ENCODE results near the gene DARS2.

The DARS2 gene

DNA sequence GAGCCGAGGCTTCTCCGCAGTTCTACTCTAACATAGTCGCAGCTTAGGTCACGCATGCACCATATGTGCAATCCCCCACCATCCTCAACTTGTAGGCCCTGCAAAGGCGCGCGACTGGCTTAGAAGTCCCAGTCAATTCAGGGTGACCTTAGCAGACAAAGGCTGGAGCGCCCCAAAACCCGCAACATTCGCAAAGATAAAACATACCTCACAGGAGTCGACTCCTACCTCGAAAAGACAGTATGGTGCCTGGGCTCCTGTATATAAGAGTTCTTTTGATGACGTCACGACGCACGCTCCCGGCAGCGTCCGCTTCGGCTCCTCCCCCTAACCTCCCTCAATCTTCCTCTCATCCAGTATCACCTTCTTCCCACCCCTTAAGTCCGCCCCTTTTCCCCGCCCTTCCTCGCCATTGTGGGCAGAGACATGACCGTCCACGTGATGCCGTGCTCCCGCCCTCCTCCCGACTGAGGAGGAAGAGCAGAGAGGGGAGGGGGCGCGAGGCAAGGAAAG, 43.3 kb downstream of the DARS2 start, which contains the start of gene GAS5:
TSS of gene GAS5 (minus strand) at position 237 of the 513 bp plus-strand sequence.
- Histone ChIP-seq H3K4me3 (replicated peaks; ENCODE audit: low read depth, low read length) (peak within 1 kb of the TSS; percentile 87), H3K36me3 (ENCODE audit: control insufficient read depth, insufficient read depth, low read length) (peaks cover 10% of the 10 kb centered on the region), H3K27me3 (replicated peaks; ENCODE audit: control insufficient read depth, insufficient read depth, low read length) (no peaks in the 10 kb centered on the region)
- DNase-seq (ENCODE audit: extremely low read depth, insufficient read length), result peak; percentile 97
- TF ChIP-seq, protein P1, sequence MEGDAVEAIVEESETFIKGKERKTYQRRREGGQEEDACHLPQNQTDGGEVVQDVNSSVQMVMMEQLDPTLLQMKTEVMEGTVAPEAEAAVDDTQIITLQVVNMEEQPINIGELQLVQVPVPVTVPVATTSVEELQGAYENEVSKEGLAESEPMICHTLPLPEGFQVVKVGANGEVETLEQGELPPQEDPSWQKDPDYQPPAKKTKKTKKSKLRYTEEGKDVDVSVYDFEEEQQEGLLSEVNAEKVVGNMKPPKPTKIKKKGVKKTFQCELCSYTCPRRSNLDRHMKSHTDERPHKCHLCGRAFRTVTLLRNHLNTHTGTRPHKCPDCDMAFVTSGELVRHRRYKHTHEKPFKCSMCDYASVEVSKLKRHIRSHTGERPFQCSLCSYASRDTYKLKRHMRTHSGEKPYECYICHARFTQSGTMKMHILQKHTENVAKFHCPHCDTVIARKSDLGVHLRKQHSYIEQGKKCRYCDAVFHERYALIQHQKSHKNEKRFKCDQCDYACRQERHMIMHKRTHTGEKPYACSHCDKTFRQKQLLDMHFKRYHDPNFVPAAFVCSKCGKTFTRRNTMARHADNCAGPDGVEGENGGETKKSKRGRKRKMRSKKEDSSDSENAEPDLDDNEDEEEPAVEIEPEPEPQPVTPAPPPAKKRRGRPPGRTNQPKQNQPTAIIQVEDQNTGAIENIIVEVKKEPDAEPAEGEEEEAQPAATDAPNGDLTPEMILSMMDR (IDR thresholded peaks at IDR 0.05; ENCODE audit: insufficient read depth, low read length, poor library complexity, severe bottlenecking), result no peak

DNA sequence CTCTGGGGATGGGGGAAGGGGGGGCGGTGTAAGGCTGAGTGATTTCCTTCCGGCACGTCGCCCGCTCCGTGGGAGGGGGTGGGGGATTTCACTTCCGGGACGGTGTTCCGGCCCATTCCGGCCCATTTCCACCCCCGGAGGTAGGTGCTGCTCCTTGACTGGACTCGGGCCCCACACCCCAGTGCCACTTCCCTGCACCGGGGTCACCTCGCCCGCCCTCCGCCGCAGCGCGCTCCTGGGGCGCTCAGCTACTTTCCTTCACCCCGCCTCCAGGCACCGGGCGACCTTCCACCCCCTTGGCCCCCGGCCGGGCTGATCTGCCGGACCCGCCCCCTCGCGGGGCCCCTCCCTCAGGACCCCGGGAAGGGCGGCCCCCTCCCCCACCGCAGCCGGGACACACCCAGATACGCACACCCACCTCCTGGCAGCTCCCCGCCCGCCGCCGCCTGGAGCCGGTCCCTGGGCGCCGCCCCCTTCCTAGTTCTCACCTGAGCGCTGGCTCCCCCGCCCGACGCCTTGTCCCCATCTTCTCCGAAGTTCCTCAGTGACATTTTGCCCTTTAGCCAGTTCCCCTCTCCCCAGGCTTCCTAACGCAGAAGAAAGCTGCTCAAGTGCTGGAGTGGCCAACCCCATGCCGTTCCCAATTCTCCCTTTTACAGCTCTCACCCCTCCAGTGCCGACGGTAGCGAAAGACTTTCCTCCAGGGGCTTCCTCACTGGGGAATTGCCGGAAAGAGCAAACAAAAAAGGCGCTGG, 44.0 kb downstream of the DARS2 start, which contains the start of gene ZBTB37:
TSS of gene ZBTB37 (plus strand) at position 115 of the 755 bp plus-strand sequence. CDS start 1,846 bp downstream, outside the sequence.
- DNase-seq (ENCODE audit: extremely low read depth, insufficient read length), result peak; percentile 97
- Histone ChIP-seq H3K4me3 (replicated peaks; ENCODE audit: low read depth, low read length) (peak within 1 kb of the TSS; percentile 87), H3K36me3 (ENCODE audit: control insufficient read depth, insufficient read depth, low read length) (peaks cover 8% of the 10 kb centered on the region), H3K27me3 (replicated peaks; ENCODE audit: control insufficient read depth, insufficient read depth, low read length) (no peaks in the 10 kb centered on the region)
- TF ChIP-seq, protein P1 (IDR thresholded peaks at IDR 0.05; ENCODE audit: insufficient read depth, low read length, poor library complexity, severe bottlenecking), result no peak

DNA sequence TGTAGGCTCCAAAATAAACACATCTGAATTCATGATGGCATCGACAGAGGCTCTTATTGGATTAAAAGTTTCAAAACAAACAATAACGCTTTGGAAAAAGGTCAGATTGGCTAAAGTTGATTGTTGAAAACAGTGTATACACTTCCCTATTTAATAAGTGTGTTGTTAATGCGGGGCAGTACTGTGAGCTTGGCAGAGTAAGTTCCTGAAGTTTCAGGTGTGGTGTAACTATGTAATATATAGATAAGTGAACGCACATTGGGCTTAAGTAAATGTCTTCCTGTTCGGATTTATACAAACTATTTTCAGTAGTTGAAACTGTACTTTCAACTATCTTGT, 44.5 kb downstream of the DARS2 start:
- DNase-seq (ENCODE audit: extremely low read depth, insufficient read length), result no peak
- Histone ChIP-seq H3K4me3 (replicated peaks; ENCODE audit: low read depth, low read length) (peak overlapping the region; percentile 87), H3K27me3 (replicated peaks; ENCODE audit: control insufficient read depth, insufficient read depth, low read length) (no peaks in the 10 kb centered on the region), H3K36me3 (ENCODE audit: control insufficient read depth, insufficient read depth, low read length) (peaks cover 8% of the 10 kb centered on the region)
- TF ChIP-seq, protein P1 (IDR thresholded peaks at IDR 0.05; ENCODE audit: insufficient read depth, low read length, poor library complexity, severe bottlenecking), result no peak

DNA sequence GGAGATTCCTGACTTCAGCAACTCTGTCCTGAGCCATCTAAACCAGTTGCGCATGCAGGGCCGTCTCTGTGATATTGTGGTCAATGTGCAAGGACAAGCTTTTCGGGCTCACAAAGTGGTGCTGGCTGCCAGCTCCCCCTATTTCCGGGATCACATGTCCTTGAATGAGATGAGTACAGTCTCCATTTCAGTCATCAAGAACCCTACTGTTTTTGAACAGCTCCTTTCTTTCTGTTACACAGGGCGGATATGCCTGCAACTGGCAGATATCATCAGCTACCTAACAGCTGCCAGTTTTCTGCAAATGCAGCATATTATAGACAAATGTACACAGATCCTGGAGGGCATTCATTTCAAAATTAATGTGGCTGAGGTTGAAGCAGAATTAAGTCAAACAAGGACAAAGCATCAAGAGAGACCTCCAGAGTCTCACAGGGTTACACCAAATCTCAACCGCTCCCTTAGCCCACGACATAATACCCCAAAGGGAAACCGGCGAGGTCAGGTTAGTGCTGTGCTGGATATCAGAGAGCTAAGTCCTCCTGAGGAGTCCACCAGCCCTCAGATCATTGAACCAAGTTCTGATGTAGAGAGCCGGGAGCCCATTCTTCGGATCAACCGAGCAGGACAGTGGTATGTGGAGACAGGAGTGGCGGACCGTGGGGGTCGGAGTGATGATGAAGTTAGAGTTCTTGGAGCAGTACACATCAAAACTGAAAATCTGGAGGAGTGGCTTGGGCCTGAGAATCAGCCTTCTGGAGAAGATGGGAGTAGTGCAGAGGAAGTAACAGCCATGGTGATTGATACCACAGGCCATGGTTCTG, 46.0 kb downstream of the DARS2 start:
- DNase-seq (ENCODE audit: extremely low read depth, insufficient read length), result peak; percentile 58
- H3K4me3 ChIP-seq (replicated peaks; ENCODE audit: low read depth, low read length), result peak overlapping the region; percentile 49
- TF ChIP-seq, protein P1 (IDR thresholded peaks at IDR 0.05; ENCODE audit: insufficient read depth, low read length, poor library complexity, severe bottlenecking), result no peak
- no peaks in the 10 kb centered on the region for H3K27me3 ChIP-seq (replicated peaks; ENCODE audit: control insufficient read depth, insufficient read depth, low read length)
- H3K36me3 ChIP-seq (ENCODE audit: control insufficient read depth, insufficient read depth, low read length), result peaks cover 4% of the 10 kb centered on the region

DNA sequence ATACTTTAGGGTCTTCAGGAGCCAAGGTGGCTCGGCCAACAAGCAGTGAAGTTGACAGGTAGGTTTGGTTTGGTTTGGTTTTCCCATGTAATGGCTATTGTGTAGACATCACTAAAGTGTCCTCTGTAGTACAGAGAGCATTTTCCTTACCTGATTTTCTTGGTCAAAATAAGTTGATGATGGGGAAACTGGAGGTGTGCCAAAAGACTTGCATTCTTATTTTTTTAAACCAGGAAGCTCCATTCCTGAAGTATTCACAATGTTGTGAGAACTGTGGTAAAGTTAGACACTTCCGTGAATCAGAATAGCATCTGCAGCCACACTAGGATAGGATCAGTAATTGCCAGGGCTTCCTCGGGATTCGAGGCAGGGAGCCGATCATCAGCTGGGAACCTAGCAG, 46.6 kb downstream of the DARS2 start:
- Histone ChIP-seq H3K27me3 (replicated peaks; ENCODE audit: control insufficient read depth, insufficient read depth, low read length) (no peaks in the 10 kb centered on the region), H3K4me3 (replicated peaks; ENCODE audit: low read depth, low read length) (peak overlapping the region; percentile 28), H3K36me3 (ENCODE audit: control insufficient read depth, insufficient read depth, low read length) (peaks cover 1% of the 10 kb centered on the region)
- TF ChIP-seq, protein P1 (IDR thresholded peaks at IDR 0.05; ENCODE audit: insufficient read depth, low read length, poor library complexity, severe bottlenecking), result no peak
- DNase-seq (ENCODE audit: extremely low read depth, insufficient read length), result no peak

Measured in GM06990 (cell line).